Activated CD4-positive, alpha-beta T cell treated with anti-CD3 and anti-CD28 coated beads, Interleukin-2, amount 50 U/mL, for 48 hours (primary cell): ENCODE results near the gene CAMK2N2.
A peak's percentile ranks its signal among the peaks of the same experiment; 100 is the strongest.
"Not testable (repeated sequence)": the region's sequence is repeated elsewhere in the genome, so short reads cannot be mapped to it uniquely, and the experiment has no call there.

Experiments
- DNase-seq, 2 experiments: peaks; one replicate each; pipeline ENCODE4 v3.0.0-alpha.2; 2020

CAMK2N2 gene

DNA sequence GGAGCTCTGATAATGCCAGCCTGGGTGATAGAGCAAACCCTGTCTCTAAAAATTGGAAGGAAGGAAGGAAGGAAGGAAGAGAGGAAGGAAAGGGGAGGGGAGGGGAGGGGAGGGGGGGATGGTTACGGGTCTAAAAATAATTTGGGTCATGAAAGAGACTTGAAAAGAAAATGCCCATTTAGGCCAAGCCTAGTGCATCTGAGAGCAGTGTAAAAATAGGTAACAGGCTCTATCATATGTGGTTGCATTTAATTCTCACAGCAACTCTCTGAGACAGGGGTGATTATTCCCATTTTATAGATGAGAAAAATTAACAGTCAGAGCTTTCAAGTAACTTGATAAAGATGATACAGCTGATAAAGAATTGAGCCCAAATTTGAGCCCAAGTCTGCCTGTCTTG, 10.9 kb upstream of the CAMK2N2 start:
- no peak for DNase-seq

DNA sequence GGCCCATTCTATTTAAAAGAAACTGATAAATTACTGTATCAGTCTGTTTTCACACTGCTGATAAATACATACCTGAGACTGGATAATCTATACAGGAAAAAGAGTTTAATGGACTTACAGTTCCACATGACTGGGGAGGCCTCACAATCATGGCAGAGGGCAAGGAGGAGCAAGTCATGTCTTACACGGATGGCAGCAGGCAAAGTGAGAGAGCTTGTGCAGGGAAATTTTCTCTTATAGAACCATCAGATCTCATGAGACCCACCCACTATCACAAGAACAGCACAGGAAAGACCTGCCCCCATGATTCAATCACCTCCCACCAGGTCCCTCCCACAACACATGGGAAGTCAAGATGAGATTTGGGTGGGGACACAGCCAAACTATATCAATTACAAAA, 5.9 kb upstream of the CAMK2N2 start:
- DNase-seq: not testable (repeated sequence)

DNA sequence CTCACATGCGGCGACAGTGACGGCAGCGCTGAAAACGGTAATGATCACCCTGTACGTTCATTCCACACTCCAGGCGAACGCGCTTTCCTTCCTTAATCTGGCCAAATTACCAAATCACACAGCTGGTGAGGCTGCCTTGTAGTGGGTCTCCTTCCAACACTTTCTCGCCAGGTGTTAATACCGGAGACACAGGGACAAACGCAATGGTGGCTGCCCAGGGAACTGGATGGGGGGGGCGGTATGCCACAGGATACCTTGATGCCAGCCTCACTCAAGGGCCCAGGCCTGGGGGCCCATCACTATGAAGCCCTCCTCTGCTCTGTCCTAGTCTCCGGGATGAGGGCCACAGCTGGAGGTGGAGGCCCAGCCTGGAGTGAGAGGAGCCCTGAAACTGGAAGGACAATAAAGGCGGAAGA, 1.4 kb upstream of the CAMK2N2 start:
- DNase-seq: no peak

DNA sequence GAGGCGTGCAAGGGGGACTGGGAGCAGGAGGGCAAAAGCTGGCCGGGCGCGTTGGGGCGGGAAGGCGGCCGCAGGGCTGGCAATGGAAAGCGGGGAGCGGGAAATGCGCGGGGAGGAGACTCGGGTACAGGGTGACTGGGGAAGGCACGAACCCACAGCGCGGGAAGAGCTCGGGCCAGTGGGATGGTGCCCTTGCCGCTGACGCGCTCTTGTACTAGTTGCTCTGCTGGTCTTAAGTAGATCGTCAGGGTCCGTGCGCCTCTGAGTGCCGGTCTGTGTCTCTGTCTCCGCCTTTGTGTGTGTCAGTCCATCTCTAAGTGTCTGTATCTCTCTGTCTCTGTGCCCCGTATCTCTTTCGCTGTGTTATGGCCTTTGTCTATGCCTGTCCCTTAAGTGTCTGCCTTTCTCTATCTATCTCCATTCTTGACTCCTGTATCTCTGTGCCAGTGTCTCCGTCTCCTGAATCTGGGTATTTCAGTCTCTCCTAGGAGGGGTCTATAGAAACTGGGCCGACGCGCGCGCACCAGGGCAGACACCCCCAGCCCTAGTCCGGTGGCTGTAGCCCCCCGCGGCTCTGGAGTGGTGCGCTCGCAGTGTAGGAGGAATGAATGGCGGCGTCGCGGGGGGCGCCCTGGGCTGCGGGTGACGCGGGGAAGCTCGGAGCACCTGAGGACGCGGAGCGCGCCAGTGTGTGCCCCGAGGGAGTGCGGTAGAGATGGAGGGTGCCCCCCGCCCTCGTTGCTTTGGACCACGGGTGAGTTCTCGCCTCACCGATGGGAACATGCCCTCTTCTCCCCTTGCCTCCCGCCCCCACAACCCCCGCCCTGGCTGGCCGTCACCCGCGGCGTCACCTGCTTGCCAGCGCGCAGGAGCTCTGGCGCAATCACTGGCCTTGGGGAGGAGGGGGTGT, 756 bp upstream of the CAMK2N2 start:
- peak; percentile 27 to 41 for DNase-seq

DNA sequence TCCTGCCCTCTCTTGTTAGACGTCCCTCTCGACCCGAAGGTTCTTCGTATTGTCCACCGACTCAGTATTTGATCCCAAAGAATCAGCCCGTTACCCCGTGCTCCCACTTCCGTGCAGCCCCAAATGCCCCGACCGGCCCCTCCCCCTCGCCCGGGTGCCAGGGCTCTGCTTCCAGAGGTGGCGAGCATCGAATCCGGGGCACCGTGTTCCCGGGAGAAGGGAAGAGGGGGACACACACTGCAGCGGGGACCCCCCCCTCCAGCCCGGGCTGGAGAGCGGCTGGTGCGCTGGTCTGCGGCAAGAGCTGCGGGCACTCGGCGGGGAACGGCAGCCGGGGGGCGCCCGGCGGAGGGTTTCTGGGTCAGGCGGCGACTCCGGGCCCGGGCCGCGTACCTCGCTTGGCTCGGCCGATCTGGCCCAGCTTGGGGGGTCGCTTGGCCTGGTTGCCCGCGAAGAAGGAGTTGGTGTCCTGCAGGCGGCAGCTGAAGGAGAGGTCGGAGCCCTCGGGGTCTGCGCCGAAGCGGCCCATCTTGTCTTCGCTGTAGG, 556 bp downstream of the CAMK2N2 start:
- peak in 1 of 2 experiments; percentile 13 for DNase-seq

DNA sequence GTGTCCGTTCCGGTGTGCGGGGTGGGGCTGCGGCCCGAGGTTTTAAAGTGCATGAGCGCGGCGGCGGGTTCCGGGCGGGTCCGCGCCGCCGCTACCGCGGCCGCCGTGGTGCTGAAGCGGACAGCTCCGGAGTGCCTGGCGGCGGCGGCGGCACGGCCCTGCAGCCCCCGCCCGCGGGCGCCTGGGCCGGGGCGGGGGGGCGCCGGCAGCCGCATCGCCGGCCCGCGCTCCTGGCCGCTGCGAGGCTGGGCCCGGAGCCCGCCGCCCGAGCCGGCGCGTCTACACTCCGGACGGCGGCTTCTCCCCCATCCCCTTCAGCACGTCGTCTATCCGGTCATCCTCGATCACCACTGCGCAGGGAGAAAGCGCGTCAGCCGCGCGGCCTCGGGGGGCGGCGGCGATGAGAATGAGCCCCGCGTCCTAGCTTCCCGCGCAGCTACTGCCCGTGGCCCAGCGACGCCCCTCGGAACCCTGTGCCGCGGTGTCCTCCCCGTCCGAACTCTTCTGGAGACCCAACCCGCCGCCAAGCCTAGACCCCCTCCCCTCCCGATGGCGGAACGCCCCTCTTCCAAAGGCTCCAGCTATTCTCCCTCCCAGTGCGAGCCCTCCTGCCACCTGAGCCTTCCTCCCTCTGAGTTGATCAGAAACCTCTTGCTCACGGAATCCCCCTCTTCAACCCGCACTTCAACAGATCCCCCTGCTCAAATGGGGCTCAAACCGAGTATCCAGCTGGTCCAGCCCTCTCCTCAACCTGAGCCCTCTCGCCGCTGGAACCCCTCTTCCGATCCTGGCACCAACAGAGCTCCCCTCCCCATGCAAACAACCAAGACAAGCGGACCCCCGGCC, 1.3 kb downstream of the CAMK2N2 start:
- DNase-seq: peak; percentile 37 to 38

DNA sequence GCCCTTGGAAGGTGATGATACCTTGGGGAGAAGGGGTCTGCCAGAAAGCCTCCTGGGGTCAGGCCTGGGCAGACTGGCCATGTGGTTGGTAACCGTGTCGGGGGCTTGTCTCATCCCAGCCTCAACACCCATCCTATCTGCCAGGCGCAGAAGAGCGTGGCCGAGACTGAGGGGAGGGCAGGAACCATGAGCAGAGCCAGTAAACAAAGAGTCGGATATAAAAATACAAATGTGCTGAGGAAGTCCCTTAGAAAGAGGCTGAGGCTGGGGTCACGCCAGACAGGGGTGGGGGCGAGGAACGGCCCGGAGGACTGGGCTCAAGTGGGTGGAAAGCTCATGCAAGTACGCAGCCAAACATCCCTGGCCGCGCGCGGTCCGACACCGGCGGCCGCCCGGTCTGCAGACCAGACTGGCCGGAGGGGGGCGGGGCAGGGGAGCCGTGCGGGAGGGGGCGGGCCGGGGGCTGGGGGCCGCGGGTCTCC, 1.9 kb downstream of the CAMK2N2 start:
- no peak for DNase-seq

DNA sequence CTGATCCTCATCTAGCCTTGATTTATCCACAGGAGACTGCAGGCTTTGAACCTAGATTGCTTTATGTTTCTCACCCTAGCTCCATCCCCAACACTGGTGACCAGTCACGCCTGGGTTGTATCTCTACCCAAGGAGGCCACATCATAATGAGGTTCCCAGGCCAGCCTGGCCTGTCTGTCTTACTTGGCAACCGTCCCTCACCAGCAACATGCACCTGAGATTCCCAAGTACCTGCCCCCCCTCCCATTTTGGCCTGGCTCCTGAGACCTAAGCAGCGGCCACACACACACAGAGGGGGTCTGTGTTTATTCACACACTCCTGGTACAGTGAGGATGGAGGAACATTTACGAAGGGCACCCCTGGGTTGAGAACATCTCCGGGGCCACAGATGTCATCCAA, 2.4 kb downstream of the CAMK2N2 start:
- no peak for DNase-seq

DNA sequence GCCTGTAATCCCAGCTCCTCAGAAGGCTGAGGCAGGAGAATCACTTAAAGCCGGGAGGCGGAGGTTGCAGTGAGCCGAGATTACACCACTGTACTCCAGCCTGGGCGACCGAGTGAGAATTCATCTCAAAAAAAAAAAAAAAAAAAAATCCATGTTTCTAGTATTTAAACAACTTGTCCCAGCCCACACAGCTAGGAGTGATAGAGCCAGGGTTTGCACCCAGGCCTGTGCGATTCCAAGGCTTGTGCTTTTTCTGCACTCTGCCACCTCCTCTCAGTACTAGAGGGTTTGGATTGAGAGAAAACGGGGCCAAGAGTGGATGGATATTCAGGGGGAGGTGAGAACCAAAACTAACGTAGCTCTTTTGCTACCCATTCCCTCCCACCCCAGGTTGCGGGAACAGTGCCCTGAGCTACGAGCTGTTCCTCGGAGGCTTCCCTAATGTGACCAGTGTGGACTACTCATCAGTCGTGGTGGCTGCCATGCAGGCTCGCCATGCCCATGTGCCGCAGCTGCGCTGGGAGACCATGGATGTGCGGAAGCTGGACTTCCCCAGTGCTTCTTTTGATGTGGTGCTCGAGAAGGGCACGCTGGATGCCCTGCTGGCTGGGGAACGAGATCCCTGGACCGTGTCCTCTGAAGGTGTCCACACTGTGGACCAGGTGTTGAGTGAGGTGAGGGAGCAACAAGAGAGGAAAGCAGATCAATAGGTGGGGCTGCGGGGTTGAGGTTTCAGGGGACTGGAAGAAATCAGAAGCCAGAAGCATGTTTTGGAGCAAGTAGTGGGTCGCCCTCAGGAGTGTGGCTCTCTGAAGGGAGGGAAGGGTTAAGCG, 4.1 kb downstream of the CAMK2N2 start:
- no peak for DNase-seq

DNA sequence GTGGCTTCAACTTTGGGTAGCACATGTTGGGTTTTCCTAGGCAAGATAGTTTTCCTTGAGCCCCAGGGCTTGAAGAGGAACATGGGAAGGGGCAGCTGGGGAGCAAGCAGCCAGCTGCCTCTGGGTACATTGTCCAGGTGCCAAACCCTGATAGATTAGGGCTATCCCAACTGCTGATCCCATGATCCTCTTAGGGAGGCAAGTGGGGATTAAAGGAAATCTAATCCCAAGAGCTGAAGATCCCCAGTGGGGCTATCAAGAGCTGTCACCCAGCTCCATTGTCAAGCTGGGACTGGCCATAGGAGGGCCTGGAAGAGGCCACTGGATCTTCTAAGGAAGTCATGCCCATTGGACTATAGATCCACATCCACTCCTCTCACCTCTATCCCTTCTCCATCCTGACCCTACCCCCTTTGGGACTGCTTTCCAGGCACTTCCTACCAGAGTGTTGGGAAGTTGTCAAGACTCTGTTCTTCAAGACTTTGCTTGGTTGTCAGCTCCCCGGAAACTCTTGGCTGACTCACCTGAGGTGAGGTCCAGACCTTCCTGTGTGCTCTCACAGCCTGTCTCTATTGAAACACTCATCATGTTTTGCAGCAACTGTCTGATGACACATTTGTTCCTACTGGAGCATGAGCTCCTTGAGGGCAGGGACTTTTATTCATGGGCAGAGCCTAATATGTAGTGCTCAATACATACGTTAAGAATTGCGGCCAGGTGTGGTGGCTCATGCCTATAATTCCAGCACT, 5.9 kb downstream of the CAMK2N2 start:
- DNase-seq: peak in 1 of 2 experiments; percentile 30

DNA sequence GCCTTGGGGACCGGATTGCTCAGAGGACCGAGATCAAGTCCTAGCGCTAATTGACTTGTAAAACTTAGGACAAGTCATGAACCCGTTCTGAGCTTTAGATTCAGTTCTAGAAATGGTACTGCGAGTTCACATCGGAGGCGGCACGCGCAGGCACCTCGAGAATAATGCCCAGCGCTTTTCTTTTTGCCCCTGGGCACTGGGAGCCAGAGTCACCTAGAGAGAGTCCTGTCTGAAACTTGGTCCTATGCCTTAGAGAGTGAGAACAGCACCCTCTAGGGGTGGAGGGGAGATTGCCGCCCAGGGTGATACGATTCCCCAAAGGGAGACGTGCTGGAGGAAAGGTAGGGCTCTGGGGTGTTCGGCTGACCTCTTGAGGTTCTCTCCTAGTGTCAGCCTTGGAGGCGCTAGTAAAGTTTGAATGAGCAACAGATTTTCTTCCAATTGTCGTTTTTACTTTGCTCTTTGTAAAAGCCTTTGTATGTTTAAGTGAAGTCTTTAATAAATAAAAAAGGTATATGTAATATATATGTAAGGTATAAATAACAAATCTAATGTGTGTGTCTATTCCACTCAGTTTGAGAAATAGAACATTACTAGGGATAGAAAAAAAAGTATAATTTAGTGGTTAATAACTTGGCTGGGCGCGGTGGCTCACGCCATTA, 11.1 kb downstream of the CAMK2N2 start:
- DNase-seq: peak; percentile 96 to 97

DNA sequence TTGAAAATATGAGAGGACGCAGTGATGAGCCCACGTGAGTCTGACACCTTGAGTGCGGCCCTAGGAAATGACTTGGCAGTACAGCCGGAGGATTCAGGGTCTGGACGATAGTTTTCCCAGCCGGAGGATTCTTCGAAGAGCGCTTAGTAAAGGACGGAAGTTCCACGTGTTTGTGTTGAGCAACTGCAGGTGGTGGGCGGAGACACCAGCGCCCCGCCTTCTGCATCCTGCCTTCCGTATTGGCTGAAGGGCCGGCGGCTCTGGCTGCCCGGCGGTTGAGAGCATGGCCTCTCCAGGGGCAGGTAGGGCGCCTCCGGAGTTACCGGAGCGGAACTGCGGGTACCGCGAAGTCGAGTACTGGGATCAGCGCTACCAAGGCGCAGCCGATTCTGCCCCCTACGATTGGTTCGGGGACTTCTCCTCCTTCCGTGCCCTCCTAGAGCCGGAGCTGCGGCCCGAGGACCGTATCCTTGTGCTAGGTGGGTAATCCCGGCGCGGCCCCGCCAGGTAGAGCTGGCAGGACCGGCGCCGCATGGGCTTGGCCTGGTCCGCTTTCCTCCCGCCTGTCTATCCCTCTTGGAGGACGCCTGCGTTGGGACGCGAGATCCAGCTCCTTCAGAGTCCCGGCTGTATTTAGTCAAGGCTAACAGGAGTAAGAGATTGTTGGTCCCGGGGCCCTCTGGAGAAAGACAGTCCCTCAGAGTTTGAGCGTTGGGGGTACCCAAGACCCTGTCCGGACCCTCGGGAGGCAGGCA, 11.8 kb downstream of the CAMK2N2 start, which contains the start of gene EEF1AKMT4:
TSS of gene EEF1AKMT4 (plus strand) at position 261 of the 755 bp plus-strand sequence. CDS start at position 284, 23 bp downstream.
- peak; percentile 96 to 97 for DNase-seq

DNA sequence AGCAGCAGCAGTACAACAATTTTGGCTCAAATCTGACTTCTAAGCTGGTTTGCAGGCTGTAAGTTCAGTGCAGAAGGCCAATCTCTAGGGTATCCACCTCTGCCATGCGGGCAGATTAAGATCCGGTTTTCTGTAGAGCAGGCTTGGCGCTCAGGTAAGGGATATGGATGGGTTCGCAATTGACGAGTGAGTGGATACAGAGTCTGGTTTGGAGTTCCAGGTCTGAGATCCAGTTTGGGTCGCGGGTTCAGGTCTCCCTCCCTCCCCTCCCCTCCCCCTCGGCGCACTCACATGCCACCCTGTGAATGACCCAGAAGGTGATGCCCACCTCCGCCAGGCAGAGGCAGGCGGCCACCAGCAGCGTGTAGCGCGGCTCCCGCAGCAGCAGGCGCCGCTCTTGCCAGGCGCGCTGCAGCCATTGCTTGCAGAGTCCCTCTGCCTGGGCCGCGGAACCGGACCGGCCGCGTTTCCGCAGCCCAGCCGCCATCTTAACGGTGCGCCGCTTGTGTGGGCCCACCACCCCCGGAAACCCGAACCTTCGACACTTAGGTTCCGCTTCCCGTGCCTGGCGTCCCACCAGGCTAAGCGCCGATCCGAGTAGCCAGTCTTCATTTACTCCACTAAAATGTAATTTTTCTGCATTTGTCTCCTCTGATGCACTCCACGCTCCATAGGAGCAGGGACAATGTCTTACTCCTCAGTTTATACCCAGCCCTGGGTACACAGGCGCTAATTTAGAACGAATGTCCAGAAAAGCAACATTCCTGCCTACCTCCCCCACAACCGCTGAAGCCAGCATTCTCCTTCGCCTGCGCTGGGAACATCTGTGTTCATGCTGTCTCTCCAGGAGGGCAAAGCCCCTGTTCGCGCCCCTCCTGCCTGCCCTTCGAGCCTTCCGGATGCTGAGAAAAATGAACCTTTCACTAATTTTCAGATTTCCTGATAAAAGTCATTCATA, 12.6 kb downstream of the CAMK2N2 start, which contains the start of gene ALG3:
TSS of gene ALG3 (minus strand) at position 509 of the 958 bp plus-strand sequence. CDS start at position 487, 22 bp downstream.
- DNase-seq: peak; percentile 90 to 91

DNA sequence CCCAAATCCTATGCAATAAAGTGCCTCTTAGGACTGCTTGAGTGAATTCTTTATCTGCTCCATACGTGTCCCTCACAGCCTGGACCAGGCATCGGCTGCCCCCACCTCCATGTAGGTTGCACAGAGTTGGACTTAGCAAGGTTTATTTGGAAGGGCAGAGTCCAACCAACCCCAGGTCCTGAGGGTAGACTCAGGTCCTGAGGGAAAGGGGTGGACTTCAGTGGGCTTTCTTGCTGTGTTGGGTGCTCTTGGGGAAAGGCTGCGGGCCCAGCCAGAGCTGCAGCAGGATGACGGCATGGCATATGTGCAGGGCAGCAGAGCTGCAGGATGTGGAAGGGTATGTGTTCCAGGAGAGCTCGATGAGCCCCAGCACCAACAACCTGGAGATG, 19.1 kb downstream of the CAMK2N2 start:
- DNase-seq: no peak

DNA sequence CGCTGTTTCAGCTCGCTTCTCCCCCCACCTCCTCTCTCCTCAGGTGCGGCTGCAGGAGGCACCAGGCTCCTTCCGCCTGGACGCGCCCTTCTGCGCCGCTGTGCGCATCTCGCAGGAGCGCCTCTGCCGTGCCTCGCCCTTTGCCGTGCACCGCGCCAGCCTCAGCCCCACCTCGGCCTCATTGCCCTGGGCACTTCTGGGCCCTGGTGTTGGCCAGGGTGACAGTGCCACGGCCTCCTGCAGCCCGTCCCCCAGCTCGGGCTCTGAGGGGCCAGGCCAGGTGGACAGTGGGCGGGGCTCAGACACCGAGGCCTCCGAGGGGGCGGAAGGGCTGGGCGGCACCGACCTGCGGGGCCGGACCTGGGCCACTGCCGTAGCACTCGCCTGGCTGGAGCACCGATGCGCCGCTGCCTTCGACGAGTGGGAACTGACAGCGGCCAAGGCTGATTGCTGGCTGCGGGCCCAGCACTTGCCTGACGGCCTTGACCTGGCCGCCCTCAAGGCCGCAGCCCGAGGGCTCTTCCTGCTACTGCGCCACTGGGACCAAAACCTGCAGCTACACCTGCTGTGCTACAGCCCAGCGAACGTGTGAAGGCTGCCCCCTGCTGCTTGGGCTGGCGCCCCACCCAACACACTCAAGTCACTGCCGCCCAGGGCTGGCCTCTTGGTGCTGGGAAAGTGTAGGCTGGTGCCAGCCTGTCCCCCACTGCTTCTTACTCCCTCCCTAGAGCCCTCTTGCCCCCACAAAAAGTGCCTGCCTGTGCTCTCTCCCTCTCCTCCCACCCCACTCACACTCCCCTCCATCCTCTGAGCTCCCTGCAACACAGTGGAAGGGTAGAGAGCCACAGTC, 19.7 kb downstream of the CAMK2N2 start:
- no peak for DNase-seq

DNA sequence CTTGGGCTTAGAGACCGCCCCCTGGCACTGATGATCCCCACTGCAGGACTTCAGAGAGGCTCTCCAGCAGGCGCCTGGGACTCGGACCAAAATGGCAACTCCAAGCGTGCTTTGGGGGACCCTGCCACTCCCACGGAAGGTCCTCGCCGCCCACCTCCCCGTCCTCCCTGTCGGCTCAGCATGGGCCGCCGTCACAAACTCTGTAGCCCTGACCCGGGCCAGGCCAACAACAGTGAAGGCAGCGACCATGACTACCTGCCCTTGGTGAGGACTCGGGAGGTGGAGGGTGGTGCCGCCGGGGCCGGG, 20.3 kb downstream of the CAMK2N2 start:
- no peak for DNase-seq

DNA sequence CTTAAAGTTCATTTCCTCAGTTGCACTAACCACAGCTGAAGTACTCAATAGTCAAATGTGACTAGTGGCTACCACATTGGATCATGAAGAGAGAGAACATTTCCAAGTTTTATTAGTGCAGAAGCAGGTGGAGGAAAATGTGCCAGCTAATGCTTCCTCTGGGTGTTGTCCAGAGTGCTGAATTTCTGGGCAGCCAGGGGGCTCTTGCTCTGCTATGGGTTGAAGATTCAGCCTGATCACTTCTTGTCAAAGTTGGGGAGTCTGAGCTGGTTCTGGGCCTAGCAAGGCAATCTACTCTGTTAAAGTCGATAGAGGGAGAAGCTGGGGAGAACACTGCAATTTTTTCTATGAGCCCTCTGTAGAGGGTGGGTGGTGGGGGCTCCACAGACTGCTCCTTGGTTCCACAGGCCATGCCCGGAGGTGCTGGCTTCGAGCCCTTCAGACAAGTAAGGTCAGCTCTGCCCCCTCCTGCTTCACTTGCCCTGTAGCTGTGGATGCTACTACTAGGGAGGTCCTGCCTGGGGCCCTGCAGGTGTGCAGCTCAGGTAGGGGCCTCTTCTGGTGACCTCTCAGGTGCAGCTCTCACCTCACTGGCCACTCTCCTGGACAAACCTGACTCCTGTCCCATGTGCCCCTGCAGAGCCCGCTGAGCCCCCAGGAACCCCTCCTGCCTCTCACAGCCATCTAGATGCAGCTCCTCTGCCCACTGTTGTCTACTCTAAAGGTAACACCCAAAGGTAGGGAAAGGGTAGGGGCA, 20.8 kb downstream of the CAMK2N2 start:
- no peak for DNase-seq
